GM12874 (cell line): ENCODE data around the gene MRPS34.

Source experiments
- TF ChIP-seq, protein P1 (sequence below): IDR thresholded peaks from 2 replicates; pipeline ENCODE4 v1.5.1; 2011; ENCODE audit warnings: low read depth, mild to moderate bottlenecking, control low read depth, low read length, moderate library complexity; ENCODE audit not compliant: insufficient read depth

The MRPS34 gene

DNA sequence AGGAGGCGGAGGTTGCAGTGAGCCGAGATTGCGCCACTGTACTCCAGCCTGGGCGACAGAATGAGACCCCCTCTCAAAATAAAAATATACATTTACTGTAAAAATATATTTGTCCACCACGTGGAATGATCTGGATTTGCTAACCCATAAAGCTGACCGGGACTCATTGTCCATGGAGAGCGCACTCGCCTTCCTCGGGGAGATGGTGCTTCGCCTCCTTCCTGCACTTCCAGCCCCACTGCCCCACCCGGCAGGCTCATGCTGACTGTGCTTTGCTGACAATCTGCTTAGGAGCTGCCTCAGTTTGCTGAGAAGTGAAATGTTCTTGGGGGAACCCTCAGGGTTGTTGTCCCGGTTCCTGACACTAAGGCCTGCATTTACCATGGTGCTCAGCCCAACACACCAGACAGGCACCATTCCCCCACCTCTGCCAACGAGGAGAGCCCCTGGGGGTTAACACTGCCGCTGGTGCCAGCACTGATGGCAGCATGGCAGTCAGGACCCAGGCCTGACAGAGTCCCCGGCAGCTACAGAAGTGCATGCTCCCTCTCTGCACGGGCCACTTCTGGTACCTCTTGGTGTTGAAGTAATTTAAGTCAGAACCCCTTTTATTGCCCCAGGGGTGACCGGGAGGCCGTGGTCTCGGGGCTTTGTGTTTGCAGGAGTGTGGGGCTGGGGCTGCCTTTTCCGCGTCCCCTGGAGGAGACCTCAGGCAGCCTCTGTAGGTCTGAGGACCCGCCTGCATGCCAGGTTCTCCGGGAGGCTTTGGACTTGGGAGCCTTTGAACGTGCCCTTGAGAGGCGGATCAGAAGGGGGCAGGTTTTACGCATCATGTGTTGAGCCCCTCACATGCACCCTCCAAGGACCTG lies 12.3 kb upstream of the MRPS34 start:
- TF ChIP-seq, protein P1, sequence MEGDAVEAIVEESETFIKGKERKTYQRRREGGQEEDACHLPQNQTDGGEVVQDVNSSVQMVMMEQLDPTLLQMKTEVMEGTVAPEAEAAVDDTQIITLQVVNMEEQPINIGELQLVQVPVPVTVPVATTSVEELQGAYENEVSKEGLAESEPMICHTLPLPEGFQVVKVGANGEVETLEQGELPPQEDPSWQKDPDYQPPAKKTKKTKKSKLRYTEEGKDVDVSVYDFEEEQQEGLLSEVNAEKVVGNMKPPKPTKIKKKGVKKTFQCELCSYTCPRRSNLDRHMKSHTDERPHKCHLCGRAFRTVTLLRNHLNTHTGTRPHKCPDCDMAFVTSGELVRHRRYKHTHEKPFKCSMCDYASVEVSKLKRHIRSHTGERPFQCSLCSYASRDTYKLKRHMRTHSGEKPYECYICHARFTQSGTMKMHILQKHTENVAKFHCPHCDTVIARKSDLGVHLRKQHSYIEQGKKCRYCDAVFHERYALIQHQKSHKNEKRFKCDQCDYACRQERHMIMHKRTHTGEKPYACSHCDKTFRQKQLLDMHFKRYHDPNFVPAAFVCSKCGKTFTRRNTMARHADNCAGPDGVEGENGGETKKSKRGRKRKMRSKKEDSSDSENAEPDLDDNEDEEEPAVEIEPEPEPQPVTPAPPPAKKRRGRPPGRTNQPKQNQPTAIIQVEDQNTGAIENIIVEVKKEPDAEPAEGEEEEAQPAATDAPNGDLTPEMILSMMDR = no peak

DNA sequence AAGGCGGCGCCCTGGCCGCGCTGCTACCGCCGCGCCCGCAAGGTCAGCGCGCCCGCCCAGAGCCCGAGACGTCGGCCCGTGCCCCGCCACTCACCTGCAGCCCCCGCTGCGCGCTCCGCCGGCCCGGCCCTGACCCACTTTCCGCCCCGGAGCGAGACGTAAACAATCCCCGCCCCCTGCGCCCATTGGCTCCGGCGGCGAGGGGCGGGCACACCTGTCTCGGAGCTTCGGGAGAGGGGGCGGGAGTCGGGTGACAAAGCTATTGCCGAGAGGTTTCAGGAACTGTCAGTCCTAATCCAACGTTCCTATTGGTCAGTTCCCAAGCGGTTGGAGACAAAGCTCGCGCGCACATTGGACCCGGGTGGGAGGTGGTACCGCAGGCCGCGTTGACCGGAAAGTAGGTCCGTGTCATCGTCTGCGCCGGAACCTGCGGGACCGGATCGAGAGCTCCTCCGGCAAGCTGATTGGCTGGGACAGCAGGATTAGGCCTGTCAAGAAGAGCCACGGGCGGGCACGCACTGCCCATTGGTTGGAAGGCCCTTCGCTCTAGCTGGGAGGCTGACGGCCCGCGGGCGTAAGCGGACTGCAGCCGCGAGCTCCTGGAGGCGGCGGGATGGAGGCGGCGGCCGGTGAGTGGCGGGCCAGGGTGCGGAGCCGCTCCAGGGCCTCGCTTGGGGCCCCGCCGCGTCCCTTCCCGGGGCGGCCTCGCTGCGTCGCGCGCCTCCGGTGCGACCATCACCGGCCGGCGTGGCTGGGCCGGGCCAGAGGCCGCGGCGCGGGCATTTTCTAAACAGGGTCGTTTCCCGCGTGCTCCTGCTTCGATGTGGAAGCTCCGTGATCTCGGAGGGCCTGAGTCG lies 9.7 kb upstream of the MRPS34 start, which contains the start of the genes NUBP2 and SPSB3:
Gene NUBP2 (plus strand): TSS at position 553 of the 857 bp plus-strand sequence. CDS start 61 bp downstream, at position 614.
Gene SPSB3 (minus strand): TSS at position 164 of the 857 bp plus-strand sequence. CDS start 1,088 bp downstream, outside the sequence.
- TF ChIP-seq, protein P1 = no peak

DNA sequence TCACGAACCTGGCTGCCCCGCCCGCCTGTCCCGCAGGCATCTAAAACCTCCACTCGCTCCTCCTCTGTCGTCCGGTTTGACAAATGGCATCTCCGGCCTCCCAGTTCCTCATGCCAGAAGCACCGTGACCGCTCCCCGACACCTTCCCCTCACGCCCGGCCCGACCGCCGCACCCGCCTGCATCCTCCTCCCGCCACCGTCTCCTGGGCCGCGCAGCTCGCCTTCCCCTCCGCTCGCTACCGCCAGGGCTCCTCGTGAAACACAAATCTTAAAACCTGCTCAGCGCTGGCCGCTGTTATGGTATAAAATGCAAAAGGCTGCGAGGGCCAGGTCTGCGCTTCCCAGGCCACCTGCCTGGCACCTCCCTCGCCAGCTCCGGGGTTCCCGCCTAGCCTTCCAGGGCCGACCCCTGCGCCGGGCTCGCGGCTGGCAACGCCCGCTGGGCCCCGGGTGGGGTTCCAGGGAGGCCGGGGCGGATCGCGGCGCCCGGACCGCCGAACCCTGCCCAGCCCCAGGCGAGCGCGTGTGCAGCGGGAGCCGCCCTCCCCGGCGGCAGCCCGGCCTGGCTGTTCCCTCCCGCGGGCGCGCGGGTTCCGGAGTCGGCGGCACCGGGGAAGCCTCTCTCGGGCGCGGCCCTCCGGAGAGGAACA lies 8.9 kb upstream of the MRPS34 start:
- TF ChIP-seq, protein P1 = no peak

DNA sequence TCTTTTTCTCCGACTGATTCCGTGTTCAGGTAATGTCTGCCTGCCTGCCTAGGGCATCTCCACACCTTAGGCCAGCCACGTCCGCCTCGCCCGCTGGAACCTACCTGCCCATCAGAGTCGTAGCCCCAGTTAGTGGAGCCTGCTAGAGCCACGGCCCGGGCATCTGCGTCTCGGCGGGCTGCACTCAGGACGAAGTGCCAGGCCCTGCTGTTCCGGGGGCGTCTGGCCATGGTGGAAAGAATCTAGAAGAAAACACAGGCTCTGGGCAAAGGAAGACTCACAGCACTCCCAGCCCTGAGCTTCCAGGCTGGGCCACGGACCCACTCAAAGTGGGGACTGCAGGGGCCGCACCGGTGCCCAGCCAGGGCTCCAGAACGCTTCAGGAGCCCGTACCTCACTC lies 8.3 kb upstream of the MRPS34 start:
- TF ChIP-seq, protein P1 = no peak

DNA sequence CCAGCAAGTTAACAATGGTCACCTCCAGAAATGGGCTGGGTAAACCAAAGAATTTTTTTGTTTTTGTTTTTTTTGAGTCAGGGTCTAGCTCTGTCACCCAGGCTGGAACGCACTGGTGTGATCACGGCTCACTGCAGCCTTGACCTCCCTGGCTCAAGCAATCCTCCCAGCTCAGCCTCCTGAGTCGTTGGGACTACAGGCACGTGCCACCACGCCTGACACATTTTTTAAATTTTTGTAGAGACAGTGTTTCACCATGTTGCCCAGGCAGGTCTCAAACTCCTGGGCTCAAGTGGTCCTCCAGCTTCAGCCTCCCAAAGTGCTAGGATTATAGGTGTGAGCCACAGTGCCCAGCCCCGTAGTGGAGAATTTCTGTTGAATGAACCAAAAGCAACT lies 7.7 kb upstream of the MRPS34 start:
- TF ChIP-seq, protein P1 = no peak

DNA sequence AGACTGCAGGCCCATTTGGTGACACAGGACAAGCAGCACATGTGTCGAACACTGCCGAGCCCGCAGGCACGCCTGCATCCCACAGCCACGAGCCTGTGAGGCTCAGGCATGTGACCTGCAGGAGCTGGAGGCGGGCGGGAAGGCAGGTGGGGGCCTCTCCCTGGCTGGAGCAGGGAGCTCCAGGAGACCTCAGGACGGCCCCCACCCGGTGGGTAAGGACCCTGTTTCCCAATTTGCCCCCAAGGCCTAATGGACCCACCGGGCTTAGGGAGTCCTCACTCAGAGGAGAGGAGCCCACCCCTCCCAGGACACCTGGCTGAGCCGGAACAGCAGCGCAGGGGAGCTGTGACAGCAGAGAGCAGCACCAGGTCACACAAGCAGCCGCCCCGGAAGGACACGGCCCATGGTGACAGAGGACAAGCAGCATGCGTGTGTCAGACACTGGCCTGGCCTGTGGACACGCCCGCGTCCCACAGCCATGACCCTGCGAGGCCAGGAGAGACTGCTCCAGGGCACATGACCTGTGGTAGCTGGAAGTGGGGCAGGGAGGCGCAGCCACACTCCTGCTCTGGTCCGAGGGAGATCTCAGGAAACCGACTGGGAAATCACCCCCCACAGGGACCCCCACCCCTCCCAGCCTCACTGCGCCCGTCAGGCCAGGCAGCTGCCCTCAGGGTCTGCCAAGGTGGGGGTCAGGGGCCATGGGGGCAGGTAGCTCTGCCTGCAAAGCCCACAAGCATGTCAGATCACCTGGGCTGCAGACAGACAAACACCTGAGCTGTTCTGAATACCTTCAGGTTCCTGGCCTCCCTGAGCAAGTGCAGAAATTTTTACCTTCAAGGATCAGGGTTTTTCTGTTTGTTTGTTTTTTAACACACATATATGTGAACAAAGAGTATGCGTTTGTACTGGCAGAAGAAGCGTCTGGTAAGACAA lies 7.1 kb upstream of the MRPS34 start:
- TF ChIP-seq, protein P1 = no peak
